Measurements from ENCODE around the gene MT1B.

MT1B gene

DNA sequence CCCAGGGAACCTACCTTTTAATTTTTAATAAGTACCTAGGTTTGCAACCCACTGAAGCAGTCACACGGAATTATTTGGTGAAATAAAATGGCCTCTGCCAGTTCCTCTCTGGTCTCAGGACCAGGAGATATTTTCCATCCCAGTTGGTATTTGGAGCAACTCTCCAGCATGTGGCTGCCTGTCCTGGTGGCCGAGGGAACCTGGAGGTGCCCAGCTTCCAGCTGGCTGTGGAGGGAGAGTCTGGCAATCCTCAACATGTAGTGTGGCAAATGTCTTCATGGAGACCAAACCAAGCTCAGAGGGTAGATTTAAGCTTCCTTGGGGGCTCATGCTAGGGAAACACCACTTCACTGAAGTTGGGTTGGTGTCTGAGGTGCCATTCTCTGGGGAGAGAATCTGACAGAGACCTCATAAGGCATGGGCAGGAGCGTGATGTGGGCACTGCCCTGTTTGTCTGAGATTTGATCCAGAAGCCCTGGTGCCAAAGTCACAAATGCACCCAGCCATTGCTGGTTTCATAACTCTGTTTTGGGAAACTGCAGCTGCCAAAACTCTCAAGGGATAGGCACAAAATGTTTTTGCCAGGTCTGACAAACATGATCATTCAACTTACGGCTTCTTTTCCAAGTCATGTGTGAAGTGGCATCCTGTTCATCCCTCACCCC is 33.4 kb downstream of the MT1B start:
- TF ChIP-seq TAF1 (IDR thresholded peaks at IDR 0.05; ENCODE audit: borderline replicate concordance, insufficient read depth, low read length), result no peak
- TF ChIP-seq FOXP2 (optimal IDR thresholded peaks at IDR 0.05; ENCODE audit: borderline replicate concordance, extremely low read depth, extremely low read length, insufficient read depth), result no peak
- TF ChIP-seq, protein P1, sequence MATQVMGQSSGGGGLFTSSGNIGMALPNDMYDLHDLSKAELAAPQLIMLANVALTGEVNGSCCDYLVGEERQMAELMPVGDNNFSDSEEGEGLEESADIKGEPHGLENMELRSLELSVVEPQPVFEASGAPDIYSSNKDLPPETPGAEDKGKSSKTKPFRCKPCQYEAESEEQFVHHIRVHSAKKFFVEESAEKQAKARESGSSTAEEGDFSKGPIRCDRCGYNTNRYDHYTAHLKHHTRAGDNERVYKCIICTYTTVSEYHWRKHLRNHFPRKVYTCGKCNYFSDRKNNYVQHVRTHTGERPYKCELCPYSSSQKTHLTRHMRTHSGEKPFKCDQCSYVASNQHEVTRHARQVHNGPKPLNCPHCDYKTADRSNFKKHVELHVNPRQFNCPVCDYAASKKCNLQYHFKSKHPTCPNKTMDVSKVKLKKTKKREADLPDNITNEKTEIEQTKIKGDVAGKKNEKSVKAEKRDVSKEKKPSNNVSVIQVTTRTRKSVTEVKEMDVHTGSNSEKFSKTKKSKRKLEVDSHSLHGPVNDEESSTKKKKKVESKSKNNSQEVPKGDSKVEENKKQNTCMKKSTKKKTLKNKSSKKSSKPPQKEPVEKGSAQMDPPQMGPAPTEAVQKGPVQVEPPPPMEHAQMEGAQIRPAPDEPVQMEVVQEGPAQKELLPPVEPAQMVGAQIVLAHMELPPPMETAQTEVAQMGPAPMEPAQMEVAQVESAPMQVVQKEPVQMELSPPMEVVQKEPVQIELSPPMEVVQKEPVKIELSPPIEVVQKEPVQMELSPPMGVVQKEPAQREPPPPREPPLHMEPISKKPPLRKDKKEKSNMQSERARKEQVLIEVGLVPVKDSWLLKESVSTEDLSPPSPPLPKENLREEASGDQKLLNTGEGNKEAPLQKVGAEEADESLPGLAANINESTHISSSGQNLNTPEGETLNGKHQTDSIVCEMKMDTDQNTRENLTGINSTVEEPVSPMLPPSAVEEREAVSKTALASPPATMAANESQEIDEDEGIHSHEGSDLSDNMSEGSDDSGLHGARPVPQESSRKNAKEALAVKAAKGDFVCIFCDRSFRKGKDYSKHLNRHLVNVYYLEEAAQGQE (IDR thresholded peaks at IDR 0.05; ENCODE audit: insufficient read depth in 1 of 2, low read depth in 2 of 2, low read length in 2 of 2), result no peak
- TF ChIP-seq POLR2AphosphoS5 (IDR thresholded peaks at IDR 0.05; ENCODE audit: low read depth, low read length), result no peak
- no peak for TF ChIP-seq SIN3A (IDR thresholded peaks at IDR 0.05; ENCODE audit: borderline replicate concordance, insufficient read depth, low read length)

DNA sequence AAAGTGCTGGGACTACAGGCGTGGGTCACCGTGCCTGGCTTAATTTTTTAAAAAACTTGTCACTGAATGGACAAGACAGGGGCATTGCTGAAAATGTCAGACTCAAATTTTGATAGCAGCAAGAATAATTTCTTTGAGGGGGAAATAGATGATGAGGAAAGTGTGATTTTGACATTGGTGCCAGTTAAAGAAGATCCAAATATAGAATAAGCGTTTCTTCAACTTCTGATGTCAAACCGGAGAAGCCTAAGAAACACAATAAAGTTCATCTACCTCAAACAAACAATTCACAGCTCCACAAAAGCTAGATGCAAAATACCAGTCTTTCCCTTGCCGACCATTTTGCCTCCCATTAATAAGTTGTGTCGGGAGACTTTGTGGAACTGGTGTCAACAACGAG is 35.1 kb downstream of the MT1B start:
- TF ChIP-seq, protein P1 (IDR thresholded peaks at IDR 0.05; ENCODE audit: insufficient read depth in 1 of 2, low read depth in 2 of 2, low read length in 2 of 2), result no peak
- TF ChIP-seq TAF1 (IDR thresholded peaks at IDR 0.05; ENCODE audit: borderline replicate concordance, insufficient read depth, low read length), result no peak
- no peak for TF ChIP-seq SIN3A (IDR thresholded peaks at IDR 0.05; ENCODE audit: borderline replicate concordance, insufficient read depth, low read length)
- TF ChIP-seq FOXP2 (optimal IDR thresholded peaks at IDR 0.05; ENCODE audit: borderline replicate concordance, extremely low read depth, extremely low read length, insufficient read depth), result no peak
- no peak for TF ChIP-seq POLR2AphosphoS5 (IDR thresholded peaks at IDR 0.05; ENCODE audit: low read depth, low read length)

DNA sequence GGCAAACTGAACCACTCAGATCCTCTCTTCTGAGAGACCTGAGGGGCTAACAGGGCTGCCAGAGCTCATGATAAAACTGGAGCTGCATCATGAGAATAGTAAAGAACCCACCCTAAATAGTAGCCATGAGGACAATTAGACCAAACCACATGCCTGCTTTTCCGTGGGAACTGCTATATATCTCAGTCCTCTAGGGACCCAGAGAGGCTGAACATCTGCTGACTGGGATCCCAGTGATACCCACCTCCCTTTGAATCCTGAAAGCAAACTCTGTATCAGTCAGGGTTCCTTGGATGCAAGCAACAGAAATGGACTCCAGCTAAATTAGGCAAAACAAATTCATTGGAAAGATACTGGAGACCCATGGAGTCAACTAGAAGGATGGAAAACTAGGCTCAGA is 37.1 kb downstream of the MT1B start:
- TF ChIP-seq POLR2AphosphoS5 (IDR thresholded peaks at IDR 0.05; ENCODE audit: low read depth, low read length), result no peak
- TF ChIP-seq SIN3A (IDR thresholded peaks at IDR 0.05; ENCODE audit: borderline replicate concordance, insufficient read depth, low read length), result no peak
- TF ChIP-seq, protein P1 (IDR thresholded peaks at IDR 0.05; ENCODE audit: insufficient read depth in 1 of 2, low read depth in 2 of 2, low read length in 2 of 2), result no peak
- TF ChIP-seq FOXP2 (optimal IDR thresholded peaks at IDR 0.05; ENCODE audit: borderline replicate concordance, extremely low read depth, extremely low read length, insufficient read depth), result no peak
- no peak for TF ChIP-seq TAF1 (IDR thresholded peaks at IDR 0.05; ENCODE audit: borderline replicate concordance, insufficient read depth, low read length)

DNA sequence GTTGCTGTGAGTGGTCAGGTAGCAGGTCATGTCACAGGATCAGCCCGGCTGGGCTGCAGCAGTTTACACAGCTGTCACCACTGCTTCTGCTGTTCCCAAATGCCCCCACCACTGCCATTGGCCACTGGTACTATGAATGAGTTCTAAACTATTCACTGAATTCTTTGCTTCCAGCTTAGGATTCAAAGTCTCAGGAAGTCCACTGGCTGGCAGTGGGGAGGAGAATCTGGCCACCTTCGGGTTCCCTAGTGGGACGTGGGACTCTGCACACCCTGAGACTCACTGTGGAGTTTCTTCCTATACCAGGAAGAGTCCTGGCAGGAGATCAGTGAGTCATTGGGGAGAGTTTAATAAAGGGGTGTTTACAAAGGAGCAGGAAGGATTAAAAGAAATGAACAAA is 37.5 kb downstream of the MT1B start:
- TF ChIP-seq SIN3A (IDR thresholded peaks at IDR 0.05; ENCODE audit: borderline replicate concordance, insufficient read depth, low read length) (no peak), TAF1 (IDR thresholded peaks at IDR 0.05; ENCODE audit: borderline replicate concordance, insufficient read depth, low read length) (no peak)
- TF ChIP-seq, protein P1 (IDR thresholded peaks at IDR 0.05; ENCODE audit: insufficient read depth in 1 of 2, low read depth in 2 of 2, low read length in 2 of 2), result no peak
